ENCODE results near the gene TBC1D22B.

TBC1D22B gene

GRCh38 chr6:37269105-37269504 lies 11.5 kb downstream of the TBC1D22B start:
- Histone ChIP-seq H3K4me3 (ENCODE audit: low read depth, low read length) (no peak overlapping the region), H3K36me3 (no peaks in the 10 kb centered on the region; the same call in 1 of the 2 replicates), H3K27me3 (no peaks in the 10 kb centered on the region), H3K9me3 (no peaks in the 10 kb centered on the region), H3K4me1 (no peaks in the 10 kb centered on the region)
- no peak for DNase-seq
- TF ChIP-seq CTCF (IDR thresholded peaks at IDR 0.05; ENCODE audit: low read depth, low read length) = no peak

- Histone ChIP-seq H3K4me1 (no peaks in the 10 kb centered on the region), H3K27me3 (no peaks in the 10 kb centered on the region), H3K4me3 (ENCODE audit: low read depth, low read length) (no peak overlapping the region), H3K9me3 (no peaks in the 10 kb centered on the region), H3K36me3 (no peaks in the 10 kb centered on the region; the same call in 1 of the 2 replicates)
- no peak for DNase-seq
- no peak for TF ChIP-seq CTCF (IDR thresholded peaks at IDR 0.05; ENCODE audit: low read depth, low read length)
These were observed 15.4 kb downstream of the TBC1D22B start for GRCh38 chr6:37272834-37273566.

- no peak for TF ChIP-seq CTCF (IDR thresholded peaks at IDR 0.05; ENCODE audit: low read depth, low read length)
- DNase-seq = no peak
- Histone ChIP-seq H3K36me3 (no peaks in the 10 kb centered on the region; the same call in 1 of the 2 replicates), H3K9me3 (no peaks in the 10 kb centered on the region), H3K27me3 (no peaks in the 10 kb centered on the region), H3K4me3 (ENCODE audit: low read depth, low read length) (no peak overlapping the region), H3K4me1 (no peaks in the 10 kb centered on the region)
These were observed 16.1 kb downstream of the TBC1D22B start for GRCh38 chr6:37273690-37274089.

GRCh38 chr6:37275350-37275749 lies 17.8 kb downstream of the TBC1D22B start:
- DNase-seq = no peak
- H3K36me3 ChIP-seq = peaks cover 3% of the 10 kb centered on the region
- H3K9me3 ChIP-seq = no peaks in the 10 kb centered on the region
- no peaks in the 10 kb centered on the region for H3K27me3 ChIP-seq
- no peak overlapping the region for H3K4me3 ChIP-seq (ENCODE audit: low read depth, low read length)
- TF ChIP-seq CTCF (IDR thresholded peaks at IDR 0.05; ENCODE audit: low read depth, low read length) = no peak
- H3K4me1 ChIP-seq = no peaks in the 10 kb centered on the region

GRCh38 chr6:37277001-37277409 lies 19.4 kb downstream of the TBC1D22B start:
- Histone ChIP-seq H3K4me1 (no peaks in the 10 kb centered on the region), H3K36me3 (peaks cover 4% of the 10 kb centered on the region), H3K9me3 (no peaks in the 10 kb centered on the region), H3K27me3 (no peaks in the 10 kb centered on the region), H3K4me3 (ENCODE audit: low read depth, low read length) (no peak overlapping the region)
- no peak for DNase-seq
- TF ChIP-seq CTCF (IDR thresholded peaks at IDR 0.05; ENCODE audit: low read depth, low read length) = no peak

GRCh38 chr6:37279366-37280134 lies 22.0 kb downstream of the TBC1D22B start:
- Histone ChIP-seq H3K9me3 (no peaks in the 10 kb centered on the region), H3K4me3 (ENCODE audit: low read depth, low read length) (no peak overlapping the region), H3K36me3 (peaks cover 18% of the 10 kb centered on the region), H3K4me1 (no peaks in the 10 kb centered on the region), H3K27me3 (no peaks in the 10 kb centered on the region)
- DNase-seq = no peak
- no peak for TF ChIP-seq CTCF (IDR thresholded peaks at IDR 0.05; ENCODE audit: low read depth, low read length)

Data from BE2C (cell line).